ENCODE measurements around the gene HNRNPH3.

GRCh38 chr10:68334672-68335467, 3.0 kb downstream of the HNRNPH3 start:
- no peak for TF ChIP-seq CTCF (IDR thresholded peaks at IDR 0.05)
- TF ChIP-seq REST (IDR thresholded peaks at IDR 0.05; ENCODE audit: insufficient read depth in 1 of 2, low read depth in 2 of 2, low read length in 1 of 2): no peak
- no peak for TF ChIP-seq SIN3A (IDR thresholded peaks at IDR 0.05; ENCODE audit: borderline replicate concordance, insufficient read depth, low read depth, low read length)

Measured in Panc1 (cell line).